ENCODE data around the gene DSCAML1.

DSCAML1 gene

GRCh38 chr11:117738246-117738957 lies 58.6 kb downstream of the DSCAML1 start:
- in situ Hi-C loops (cut with MboI; ENCODE audit: low sequenced_read_pairs), result no loop called here

GRCh38 chr11:117735350-117735977 lies 61.6 kb downstream of the DSCAML1 start:
- in situ Hi-C loops (cut with MboI; ENCODE audit: low sequenced_read_pairs), result no loop called here

DNA sequence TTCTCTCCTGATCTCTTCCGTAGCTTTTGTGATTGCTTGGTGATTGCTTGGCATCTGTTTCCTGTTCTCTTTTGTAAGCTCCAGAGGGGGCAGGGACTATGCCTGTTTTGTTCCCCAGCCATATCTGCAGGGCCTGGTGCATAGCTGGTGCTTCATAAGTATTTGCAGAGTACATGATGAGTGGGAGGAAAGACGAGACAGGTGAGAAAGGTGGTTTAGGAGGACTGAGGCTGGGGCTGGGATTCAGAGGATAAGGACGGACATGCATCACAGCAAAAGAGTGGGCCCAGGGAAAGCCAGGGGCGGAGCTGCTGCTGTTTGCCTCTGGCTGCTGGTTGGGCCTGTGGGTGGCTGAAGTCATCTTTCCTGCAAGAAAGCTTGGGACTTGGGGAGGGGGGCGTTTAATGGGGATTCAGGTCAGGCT lies 62.4 kb downstream of the DSCAML1 start:
- in situ Hi-C loops (cut with MboI; ENCODE audit: low sequenced_read_pairs), result no loop called here

DNA sequence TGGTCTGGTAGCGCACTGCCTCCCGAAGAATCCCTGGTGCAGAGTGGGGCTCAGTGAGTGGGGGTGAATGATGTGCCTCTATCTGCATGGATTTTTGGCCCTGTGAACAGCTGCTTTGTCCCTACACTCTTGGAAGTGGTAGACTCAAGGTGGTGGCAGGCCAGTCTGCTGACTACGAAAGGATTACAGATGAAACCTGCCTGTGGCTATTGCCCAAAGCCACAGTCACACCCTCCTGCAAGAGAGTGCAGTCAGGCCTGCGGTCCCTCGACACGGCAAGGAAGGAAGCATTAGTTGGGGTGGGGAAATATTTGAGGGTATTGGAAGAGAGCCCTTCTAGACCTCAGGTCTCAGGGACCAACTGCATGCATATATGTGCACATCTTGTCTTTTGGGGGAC lies 63.7 kb downstream of the DSCAML1 start:
- in situ Hi-C loops (cut with MboI; ENCODE audit: low sequenced_read_pairs), result no loop called here

DNA sequence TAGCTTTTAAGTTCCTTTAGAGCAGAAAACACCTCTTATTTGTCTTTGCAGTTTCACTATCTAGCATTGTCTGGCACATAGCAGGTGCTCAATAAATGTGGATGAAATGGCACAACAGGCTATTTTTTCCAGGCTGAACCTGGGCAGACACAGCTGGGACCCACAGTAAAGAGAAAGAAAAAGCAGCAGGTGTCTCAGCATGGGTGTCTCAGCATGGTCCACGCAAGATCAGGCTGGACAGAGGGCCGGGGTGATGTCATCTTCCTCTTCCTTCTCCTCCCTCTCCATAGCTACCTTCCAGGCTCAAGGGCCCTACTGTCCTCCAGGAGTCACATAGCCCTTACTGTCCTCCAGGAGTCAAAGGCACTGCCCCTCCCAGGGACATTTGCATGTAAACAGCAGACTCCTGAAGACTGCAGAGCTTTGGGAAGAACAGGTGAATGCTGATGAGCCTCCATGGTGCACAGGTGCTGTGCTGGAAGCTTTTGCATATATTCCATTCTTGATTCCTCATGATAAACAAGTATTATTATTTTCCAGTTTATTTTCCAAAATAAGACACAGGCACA lies 65.2 kb downstream of the DSCAML1 start:
- in situ Hi-C loops (cut with MboI; ENCODE audit: low sequenced_read_pairs), result no loop called here

GRCh38 chr11:117730208-117730800 lies 66.7 kb downstream of the DSCAML1 start:
- in situ Hi-C loops (cut with MboI; ENCODE audit: low sequenced_read_pairs), result no loop called here

GRCh38 chr11:117725048-117725734 lies 71.8 kb downstream of the DSCAML1 start:
- in situ Hi-C loops (cut with MboI; ENCODE audit: low sequenced_read_pairs), result no loop called here

DNA sequence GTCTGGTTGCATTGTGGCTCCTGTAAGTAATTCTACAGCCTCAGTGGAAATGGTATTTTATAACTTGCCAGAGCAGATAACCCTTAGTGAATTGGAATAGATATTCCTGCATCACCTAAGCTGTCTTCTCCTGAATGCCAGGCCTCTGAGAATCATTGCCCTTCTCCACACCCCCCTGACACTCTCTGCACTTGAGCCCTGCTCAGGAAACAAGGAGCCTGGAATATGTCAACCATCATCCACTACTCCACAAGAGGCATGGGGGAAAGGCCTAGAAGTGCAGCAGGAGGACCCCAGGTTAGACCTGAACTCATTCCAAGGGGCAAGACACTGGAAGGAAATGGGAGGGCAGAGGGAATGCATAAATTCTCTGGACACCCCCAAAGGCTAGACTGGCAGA lies 72.4 kb downstream of the DSCAML1 start:
- in situ Hi-C loops (cut with MboI; ENCODE audit: low sequenced_read_pairs), result no loop called here

- in situ Hi-C loops (cut with MboI; ENCODE audit: low sequenced_read_pairs), result no loop called here
These were observed 72.9 kb downstream of the DSCAML1 start for GRCh38 chr11:117724104-117724503.

DNA sequence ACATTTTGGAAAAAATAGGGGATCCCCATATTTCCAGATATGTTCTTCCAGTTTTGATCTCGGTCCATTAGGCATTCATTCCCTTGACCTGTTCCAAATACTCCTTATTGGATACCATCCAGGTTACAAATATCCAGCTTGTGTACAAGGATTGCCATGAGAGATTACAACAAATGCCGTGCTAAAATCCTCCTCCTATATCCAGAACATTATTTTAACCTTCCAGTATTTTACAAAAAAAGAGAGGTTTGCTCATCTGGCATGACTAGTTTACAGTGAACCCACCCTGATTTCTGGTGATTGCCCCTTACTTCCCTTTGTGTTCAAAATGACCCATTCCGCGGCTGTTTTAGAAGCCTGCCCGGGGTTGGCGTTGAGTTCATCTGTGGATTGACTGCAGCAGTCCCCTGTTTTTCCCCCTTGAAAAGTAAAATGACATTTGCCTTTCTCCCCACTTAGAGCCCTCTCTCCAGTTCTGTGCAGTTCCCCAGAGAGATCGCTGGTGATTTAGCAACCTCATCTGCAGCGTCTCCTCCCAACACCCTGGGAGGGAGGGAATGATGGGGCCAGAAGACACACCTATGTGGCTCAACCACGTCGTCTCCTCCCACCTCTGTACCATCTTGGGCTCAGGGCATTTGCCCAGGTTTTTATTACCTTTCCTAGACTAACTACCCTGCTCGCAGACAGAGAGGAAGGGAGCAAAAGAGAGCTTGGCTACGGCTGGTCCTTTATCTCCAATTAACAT lies 73.6 kb downstream of the DSCAML1 start:
- in situ Hi-C loops (cut with MboI; ENCODE audit: low sequenced_read_pairs), result no loop called here

GRCh38 chr11:117722082-117722481 lies 74.9 kb downstream of the DSCAML1 start:
- in situ Hi-C loops (cut with MboI; ENCODE audit: low sequenced_read_pairs), result no loop called here

GRCh38 chr11:117720061-117720511 lies 76.9 kb downstream of the DSCAML1 start:
- in situ Hi-C loops (cut with MboI; ENCODE audit: low sequenced_read_pairs), result no loop called here

DNA sequence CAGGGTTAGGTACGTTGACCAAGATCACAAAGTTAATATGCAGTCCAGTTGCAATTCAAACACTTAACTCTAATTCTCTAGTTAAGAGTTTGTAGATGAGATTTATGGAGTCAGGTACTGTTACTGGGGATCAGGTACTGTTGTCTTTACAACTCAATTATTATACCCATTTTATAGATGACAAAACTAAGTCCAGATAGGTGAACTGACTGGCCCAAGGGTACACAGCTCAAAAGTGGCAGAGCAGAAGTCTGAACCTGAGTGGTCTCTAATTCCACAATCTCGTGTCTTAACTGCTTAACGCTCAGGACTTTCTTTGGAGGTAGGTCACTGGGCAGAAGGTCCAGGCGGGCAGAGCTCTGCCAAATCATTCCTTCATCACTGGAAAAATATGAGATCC lies 77.5 kb downstream of the DSCAML1 start:
- in situ Hi-C loops (cut with MboI; ENCODE audit: low sequenced_read_pairs), result no loop called here

DNA sequence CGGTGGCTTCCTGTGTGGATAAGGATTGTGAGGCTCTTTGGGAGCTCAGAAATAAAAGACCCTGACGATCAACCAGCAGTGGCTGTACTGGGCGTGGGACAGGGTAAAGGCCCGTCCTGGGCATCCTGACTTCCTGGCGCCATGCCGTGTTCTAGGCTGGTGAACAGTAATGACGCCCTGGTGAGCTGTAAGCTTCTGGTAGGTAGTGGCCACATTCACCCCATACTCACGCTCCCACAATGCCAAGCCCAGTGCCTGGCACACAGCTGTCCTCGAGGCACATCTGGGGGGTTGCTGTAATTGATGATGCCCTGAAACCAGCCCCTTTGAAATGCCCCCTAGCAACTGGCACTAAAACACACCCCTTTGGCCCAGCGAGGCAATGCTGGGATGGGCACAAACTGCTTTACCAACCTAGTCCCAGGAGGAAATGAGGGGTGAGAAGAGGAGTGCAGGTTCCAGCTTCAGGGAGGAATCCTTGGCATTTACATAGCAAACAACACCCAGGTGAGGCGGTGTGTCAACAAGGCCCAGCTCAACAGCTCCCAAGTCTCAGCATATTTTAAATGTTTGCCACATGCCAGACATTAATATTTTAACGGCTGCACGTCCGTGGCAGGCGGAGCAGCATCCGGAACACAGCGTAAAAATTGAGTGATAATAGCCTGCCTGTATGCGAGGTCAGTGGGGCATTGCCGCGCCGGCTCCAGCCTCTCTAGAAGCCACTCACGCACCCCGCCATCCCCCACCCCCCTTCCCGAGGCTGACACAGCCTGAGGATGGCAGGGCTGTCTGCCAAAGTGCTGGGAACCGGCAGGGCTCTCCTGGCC lies 79.3 kb downstream of the DSCAML1 start:
- in situ Hi-C loops (cut with MboI; ENCODE audit: low sequenced_read_pairs), result no loop called here

DNA sequence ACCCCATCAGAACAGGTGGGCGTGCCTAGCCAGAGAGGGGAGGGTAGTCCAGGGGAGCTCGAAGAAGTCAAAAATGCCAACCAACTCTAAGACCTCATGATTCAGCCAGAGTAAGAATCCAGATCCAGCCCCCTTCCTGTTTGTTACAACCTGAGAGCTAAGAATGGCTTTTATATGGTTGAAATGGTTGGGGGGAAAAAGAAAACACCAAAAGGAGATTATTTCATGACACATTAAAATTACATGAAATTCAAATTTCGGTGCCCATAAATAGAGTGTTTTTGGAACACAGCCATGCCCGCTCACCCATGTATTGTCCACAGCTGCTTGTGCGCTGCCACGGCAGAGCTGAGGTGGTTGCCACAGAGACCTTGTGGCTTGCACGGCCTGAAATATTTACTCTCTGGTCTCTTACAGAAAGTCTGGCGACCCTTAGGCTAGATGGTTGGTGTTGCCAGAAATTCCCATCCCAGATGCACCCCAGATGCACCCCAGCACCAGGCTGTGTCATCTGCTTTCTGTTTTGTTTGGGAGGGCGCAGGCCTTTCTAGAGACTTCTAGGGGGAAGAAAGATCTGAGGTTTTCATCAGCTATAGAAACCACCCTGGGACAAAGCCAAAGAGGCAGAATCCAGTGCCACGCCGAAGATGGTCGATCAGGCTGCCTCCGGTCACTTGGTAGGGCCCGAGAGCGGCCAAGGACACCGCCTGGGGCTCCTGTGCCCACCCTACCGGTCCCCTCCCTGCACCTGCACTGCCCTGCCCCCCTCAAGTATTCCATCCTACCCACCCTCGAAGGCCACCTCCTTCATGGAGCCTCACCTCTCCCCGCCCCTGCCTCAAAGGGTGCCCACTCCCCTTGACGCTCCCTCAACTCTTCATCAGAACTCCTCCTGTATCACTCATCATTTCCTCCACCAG lies 80.2 kb downstream of the DSCAML1 start:
- in situ Hi-C loops (cut with MboI; ENCODE audit: low sequenced_read_pairs), result no loop called here

DNA sequence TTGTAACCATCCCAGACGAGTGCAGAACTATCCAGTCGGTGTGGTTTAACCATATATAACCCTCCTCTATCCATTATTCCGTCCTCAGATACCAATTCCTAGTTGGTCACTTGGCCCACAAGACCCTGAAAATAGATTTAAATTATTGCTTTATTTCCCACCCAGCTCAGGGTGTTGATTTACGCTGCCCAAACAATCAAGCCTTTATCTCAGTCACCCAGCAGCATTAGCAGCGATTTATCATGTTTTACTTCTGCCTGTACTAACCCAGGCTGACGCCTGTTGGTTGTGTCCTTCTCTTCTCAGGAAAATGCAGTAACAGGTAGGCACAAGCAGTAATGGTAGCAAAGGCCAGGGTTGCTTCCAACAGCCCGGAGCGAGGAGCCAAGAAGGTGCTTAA lies 81.2 kb downstream of the DSCAML1 start:
- in situ Hi-C loops (cut with MboI; ENCODE audit: low sequenced_read_pairs), result no loop called here

GRCh38 chr11:117713538-117713991 lies 83.5 kb downstream of the DSCAML1 start:
- in situ Hi-C loops (cut with MboI; ENCODE audit: low sequenced_read_pairs), result no loop called here

DNA sequence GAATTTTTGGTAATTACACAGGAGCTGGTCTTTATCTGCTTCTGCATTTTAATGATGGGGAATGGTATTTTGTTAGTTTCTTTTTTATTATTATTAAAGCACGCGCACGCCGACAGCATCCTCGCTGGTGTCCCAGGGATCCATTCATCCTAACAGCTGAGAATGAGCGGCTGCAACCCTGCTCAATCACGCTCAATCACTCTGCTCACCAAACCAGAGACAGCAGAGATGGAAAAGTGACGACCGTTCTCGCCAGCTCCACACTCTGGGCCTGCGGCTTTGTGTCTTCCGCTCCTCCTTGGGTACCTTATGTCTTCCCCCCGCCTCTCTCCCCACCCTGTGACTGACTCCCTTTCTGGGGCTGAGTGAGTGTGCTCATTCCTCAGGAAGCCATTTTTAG lies 84.5 kb downstream of the DSCAML1 start:
- in situ Hi-C loops (cut with MboI; ENCODE audit: low sequenced_read_pairs), result no loop called here

DNA sequence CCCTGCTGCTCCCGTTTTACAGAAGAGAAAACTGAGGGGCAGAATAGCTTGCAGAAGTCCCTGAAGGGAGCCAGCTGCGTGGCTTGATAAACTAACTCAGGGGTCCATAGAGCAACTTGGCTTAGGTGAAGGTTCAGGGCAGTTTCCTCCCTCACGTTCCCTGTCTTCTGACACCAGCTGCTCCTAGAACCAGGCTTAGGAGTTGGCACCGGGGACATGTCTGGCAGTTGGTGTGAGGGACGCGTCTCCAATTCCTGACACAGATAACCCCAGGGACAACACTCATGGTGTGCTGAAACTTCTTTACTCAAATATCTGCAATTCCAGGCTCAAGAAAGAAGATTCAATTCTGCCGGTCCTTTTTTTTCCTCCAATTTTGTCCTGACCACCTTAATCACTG lies 85.7 kb downstream of the DSCAML1 start:
- in situ Hi-C loops (cut with MboI; ENCODE audit: low sequenced_read_pairs), result no loop called here
